IPS-11a (cell line): ENCODE measurements around the gene SMPD3.

Experiments used
- H3K4me3 ChIP-seq: one replicate; pipeline ENCODE4 v1.5.1; 2013; ENCODE audit warnings: low read depth, low read length, control low read depth

The SMPD3 gene

DNA sequence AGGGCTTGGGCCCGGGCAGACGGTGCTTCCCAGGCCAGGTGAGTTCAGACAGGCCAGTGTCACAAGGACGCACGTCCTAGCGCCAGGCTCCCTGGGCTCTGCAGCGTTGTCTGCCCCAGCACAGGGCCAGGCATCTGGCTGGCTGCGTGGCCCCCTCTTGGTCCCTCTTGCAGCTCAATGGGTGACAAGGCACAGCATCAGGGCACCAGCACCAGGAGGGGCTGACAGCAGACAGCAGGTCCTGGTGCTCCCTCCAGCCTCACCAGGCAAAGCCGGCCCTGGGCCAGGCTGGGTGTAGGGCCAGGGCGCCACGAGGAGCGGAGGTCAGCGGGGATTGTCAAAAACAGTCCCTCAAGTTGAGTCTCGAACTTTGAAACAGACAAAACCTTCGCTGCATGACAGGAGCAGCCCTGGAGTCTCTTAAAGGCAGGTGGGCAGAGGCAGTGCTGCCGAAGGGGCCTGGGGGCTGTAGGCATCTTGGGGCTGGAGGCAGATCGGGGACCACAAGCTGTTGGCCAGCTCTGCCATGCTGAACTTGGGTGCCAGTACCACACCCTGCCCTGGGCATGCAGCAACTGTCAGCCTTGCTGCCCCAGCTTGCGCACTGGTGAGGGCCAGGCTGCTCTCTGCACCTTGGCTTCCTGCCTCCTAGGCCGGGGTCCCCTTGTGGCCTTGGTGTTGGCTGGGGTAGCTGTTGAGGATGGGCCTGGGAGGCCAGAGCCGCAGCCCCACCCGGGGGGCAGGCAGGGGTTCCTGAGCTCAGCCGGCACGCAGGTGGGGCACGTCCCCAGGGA is 88.7 kb downstream of the SMPD3 start:
- H3K4me3 ChIP-seq = no peak overlapping the region

DNA sequence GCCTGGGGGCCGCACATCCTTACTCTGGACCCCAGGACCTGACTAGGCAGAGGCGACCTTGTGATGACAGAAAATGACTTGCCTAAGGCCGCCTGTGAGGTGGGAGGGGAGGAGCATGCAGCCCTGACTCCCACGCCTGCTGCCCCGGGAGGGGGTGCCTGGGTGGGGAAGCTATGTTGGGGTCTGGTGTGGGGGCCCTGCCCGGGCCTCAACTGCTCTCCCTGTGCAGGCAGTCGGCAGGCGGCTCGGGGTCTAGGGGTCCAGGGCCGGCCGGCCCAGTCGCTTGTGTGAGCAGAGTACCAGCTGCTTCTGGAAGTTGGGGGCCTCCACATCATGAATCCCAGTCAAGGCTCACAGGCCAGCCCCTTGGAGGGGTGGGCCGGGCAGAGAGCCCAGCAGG is 89.4 kb downstream of the SMPD3 start:
- no peak overlapping the region for H3K4me3 ChIP-seq

DNA sequence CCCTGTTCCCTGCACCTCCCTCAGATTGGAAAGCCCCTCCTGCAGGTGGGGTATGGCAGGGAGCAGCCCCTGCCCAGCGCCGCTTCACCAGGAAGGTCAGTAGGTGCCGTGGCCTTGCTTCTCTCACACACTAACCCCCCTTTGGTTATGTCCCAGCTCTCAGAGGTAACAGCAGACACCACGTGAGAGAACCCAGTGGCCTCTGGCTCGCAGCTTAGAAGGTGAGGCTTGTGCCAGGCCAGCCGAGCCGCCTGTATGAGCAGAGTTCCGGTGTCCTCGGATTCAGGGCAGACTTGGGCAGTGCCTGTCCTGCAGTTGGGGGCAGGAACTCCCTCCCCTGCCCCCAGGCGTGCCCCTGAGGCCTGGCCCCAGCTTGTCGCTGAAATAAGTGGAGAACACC is 90.4 kb downstream of the SMPD3 start:
- no peak overlapping the region for H3K4me3 ChIP-seq

DNA sequence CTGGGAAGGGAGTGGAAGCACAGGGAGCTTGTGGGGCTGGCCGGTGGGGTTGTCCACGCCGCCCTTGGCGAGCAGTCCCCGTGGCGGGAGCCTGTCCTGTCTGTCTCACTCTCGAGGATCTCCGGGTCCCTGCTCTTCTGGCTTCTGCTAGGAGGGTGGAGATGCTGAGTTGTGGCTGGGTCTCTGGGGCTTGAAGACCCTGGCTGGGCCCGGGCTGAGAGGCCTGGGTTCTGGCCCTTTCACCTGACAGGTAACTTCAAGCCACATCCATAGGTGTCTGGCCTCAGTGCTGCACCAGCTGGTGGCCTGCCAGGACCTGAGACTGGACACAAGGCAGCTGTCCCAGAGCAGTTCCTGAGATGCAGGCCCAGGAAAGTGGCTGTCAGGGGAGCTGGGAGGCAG is 90.8 kb downstream of the SMPD3 start:
- H3K4me3 ChIP-seq = no peak overlapping the region

DNA sequence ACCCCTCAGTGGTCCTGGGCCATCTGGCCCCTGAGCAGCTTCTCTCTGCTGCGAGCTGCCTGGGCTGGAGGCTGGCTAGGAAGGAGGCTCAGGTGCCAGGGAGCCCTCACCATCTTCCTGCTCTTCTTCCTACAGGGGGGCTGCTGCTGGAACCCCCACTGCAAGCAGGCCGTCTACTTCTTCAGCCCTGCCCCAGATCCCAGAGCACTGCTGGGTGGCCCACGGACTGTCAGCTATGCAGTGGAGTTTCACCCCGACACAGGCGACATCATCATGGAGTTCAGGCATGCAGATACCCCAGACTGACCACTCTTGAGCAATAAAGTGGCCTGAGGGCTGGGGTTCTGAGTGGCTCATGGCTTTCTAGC is 91.4 kb downstream of the SMPD3 start:
- H3K4me3 ChIP-seq = no peak overlapping the region

DNA sequence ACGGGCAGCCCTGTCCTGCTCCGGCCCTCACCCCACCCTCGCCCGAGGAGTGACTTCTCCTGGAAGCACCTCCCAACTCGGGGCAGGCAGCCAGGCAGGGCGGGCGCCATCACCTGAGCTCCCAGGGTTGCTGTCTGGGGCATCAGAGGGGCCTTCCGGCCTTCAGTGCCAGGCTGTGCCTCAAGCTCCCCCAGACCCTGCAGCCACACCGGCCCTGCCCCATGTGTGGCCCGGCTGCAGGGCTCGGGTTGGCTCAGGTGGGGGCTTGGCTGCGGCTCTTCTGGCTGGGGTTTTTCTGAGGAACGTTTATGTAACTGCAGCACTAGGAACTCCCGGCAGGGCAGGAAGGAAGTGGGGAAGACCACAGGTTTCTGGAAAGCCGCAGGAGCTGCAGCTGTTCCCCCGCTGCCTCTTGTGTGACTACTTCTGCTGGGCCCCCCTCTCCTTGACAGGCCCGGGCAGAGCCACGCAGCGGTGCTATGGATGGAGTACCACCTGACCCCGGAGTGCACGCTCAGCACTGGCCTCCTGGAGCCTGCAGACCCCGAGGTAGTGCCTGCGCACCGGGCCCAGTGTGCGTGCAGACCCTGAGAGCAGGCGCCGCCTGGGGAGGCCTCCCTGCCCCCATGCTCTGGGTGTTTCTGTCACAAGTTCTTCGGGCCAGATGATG is 91.9 kb downstream of the SMPD3 start:
- H3K4me3 ChIP-seq = no peak overlapping the region

DNA sequence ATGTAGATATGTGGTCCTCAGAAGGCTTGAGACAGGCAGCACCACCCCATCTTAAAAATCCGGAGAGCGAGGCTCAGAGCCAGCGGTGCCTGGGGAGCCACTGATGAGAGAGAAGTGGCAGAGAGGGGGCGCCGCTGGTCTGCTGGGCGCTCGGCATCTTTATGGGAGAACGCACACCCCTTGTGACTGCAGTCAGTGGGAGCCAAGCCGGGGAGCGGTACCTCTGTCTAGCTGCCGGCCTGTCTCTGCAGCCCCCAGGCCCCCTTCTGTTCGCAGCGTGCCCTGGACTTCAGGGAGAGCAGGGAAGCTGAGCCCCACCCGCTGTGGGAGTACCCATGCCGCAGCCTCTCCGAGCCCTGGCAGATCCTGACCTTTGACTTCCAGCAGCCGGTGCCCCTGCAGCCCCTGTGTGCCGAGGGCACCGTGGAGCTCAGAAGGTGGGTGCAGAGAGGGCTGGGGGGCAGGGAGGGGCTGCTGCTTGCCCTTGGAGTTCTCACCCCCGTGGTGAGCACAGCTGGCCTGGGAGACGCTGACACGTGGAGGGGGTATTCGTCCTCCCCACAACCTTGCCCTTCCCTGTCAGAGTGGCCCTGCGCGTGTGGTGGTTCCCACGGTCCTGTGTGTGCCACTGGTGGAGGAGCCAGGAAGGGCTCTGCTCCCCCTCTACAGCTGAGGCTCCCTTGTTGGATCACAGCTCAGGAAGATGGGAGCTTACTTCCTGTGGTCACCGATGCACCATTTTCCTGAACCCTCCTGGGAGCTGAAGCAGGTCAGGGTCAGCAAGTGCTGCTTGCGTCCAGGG is 92.7 kb downstream of the SMPD3 start:
- H3K4me3 ChIP-seq = no peak overlapping the region

DNA sequence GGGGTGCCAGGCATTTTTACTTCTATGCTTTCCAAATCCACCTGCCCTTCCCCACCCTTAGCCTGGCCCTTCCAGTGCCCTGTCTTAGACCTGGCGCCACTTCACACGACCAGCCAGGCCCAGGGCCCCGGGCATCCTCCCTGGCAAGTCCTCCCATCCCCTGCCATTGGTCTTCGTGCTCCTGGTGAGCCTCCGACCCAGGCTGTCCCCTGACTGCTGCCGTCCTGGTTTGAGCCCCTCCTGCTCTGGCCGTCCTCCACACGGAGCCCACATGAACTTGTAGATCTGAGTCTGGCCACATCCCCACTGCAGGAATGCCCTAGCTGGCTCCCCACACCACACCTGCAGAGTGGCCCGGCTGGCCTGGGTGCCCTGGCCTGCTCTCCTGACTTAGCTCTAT is 93.5 kb downstream of the SMPD3 start:
- no peak overlapping the region for H3K4me3 ChIP-seq

DNA sequence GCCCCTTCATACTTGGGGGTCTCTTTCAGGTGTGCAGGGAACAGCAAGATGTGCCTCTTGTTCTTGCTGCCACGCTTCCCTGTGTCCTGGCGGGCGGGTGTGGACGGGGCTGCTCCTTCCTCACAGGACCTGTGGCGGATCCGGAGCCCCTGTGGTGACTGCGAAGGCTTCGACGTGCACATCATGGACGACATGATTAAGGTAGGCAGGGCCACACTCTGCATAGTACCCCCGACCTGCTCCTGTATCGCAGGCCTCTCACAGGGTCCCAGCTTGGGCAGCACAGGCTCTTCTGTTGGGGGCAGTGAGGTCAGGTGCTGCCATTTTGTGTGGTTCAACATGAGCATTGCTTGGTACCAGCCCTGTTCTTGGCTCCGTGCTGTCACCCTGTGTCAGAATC is 94.9 kb downstream of the SMPD3 start:
- H3K4me3 ChIP-seq = no peak overlapping the region

DNA sequence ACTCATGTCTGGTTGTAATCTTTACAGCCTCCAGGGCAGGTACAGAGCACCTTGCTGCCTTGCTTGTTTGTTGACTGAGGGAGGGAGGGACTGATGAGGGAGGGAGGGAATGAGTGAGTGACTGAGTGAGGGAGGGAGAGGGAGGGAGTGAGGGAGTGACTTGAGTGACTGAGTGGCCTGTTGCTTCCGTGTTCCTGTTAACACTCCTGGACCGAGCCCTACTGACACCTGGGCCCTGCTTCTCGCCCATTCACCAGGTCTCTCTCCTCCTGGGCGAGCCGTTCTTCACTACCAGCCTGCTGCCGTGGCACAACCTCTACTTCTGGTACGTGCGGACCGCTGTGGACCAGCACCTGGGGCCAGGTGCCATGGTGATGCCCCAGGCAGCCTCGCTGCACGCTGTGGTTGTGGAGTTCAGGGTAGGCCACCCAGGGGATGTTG is 96.3 kb downstream of the SMPD3 start:
- H3K4me3 ChIP-seq = no peak overlapping the region

DNA sequence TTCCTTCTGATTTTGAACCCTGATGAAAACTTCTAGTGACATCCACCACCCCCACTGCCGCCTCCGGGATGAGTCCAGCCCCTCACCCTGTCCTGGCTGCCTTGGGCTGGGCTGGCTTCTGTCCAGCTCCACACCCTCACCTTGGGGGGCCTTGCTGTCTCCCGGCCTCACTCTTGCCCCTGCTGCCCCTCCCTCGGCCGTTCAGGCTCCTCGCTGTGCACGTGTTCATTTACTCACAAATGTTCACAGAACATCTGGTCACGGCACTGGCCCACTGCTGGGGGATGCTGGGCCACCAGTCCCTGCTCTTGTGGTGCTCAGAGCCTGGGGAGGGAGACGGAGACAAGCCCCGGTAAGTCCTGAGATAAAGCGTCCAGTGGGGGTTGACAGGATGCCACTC is 96.8 kb downstream of the SMPD3 start:
- no peak overlapping the region for H3K4me3 ChIP-seq

DNA sequence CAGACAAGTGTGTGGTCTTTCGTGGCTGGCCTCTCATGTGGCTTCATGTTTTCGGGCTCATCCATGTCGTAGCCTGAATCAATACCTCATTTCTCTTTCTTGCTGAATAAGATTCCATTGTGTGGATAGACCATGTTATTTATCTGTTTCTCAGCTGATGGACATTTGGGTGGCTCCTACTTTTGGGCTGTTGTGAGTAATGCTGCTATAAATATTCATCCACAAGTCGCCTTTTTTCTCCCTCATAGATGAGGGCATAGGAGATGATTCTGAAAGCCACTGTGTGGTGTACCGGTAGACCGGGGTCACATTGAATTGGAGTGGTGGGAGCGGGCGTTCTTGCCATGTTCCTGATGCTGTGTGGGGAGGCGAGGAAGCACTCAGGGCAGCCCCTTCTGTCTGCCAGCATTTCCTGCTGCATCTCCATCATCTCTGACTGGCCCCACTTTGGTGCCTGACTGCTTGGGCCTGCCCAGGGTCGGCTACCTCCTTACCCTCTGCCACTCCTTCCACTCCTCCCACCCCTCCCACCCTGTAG is 97.4 kb downstream of the SMPD3 start:
- H3K4me3 ChIP-seq = no peak overlapping the region

DNA sequence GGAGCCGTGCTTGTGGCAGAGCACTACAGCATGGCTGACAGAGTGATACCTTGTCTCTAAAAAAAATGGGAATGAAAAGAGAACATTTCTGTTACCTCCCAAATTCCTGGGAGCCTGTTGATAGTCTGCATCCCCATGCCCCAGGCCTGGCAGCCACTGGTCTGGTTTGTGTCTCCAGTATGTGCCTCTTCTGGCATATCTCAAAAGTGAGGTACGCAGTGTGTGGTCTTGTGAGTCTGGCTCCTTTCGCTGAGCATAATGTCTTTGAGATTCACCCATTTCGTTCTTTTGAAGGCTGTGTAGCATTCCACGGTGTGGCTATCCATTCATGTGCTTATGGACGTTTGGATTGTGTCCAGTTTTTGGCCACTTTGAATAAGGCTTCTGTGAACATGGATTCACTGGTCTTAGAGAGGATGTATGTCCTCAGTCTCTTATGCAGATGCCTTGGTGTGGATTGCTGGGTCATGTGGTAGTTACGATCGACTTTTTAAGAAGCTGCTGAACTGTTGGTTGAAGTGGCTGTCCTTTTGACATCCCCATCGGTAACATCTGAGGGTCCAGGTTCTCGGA is 98.4 kb downstream of the SMPD3 start:
- H3K4me3 ChIP-seq = no peak overlapping the region

DNA sequence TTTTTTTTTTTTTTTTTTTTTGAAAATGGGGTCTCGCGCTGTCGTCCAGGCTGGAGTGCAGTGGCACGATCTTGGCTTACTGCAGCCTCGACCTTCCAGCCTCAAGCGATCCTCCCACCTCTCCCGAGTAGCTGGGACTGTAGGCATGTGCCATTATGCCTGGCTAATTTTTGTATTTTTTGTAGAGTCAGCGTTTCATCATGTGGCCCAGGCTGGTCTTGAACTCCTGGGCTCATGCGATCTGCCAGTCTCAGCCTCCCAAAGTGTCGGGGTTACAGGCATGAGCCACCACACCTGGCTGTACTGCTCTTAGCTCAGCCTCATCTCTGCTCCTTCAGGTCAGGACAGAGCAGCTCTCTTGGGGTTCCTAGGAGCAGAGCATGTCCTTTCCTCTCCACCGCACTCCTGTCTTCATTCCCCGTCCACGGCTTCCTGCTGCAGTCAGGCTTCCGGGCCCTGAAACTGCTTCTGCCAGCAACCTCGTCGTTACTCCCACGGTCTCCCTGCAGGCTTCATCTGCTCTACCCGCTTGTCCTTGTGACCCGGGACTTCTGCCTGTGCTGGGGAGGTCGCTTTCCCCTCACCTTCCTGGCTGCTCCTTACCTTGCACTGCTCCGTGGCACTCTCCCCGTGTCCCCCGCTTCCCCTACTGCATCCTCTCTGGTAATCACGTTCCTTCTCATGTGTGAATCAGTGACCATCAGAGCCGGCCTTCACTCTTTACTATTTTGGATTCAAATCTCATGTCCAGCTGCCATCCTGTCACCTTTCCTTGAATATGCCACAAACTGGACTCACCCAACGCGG is 99.5 kb downstream of the SMPD3 start:
- H3K4me3 ChIP-seq = no peak overlapping the region

DNA sequence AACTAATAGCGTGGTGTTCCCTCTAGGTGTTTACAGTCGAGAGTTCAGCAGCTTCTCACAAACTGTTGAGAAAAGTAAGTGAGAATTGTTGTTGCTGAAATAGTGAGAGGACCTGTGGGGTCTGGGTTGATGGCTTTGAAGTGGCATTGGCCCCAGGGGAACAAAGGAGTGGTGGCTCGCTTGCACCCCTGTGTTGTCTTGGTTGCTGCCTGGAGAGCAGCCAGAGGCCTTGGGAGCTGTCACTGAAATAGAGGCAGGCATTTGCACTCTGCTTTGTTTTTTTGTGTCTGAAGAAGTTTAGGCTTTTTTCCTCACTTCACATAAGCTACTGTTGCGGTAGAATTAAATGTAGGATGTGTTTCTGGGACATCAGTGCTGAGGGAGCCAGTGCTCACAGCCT is 100.7 kb downstream of the SMPD3 start:
- no peak overlapping the region for H3K4me3 ChIP-seq

DNA sequence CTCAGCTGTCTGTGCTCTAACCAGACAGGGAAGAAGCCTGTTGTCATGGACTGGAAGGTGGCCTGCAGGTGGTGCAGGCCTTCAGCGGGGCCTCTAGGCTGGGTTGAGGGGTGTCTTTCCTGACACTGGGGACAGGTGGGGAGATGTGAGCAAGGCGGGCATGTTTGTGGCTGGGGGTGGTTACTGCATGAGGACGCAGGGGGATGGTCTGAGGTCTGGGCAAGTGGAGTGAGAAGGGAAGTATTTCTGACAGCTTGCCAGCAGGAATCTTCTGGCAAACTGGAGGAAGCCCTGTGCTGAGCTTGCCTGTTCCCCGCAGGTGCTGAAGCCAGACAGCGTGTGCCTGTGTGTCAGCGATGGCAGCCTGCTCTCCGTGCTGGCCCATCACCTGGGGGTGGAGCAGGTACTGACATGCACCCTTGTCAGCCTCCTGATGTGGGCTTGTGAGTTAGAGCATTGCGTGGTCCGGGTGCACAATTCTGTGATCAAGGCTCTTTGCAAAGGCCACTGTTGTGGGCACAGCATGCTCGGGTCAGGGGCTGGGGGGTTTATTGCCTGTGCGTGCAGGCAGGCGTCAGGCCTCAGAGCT is 101.3 kb downstream of the SMPD3 start:
- H3K4me3 ChIP-seq = no peak overlapping the region

DNA sequence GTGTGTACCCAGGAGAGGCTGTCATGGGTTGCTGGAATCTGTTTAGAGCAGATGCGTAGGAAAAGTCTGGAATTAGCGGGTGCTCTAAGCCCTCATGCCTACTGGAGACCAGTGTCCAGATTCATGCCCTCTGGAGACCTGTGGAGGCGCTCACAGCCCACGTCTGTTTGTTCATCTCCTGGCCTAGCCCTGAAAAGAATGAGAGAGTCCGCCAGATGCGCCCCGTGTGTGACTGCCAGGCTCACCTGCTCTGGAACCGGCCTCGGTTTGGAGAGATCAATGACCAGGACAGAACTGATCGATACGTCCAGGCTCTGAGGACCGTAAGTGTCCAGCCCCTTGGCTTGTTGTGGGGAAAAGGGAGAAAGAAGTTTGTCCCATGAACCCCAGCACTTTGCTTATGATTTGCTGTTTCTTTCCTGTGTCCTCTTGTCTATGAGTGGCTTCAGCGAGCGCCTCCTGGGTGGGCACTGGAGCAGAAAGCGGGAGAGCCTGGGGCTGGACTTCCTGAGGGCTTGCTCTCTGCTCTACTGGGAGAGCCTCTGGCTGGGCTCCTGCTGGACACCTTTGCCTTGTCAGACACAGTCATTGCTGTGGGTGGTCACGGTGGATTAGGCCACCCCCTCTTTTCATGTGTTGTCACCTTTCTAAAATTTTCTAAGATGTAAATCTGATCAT is 102.2 kb downstream of the SMPD3 start:
- no peak overlapping the region for H3K4me3 ChIP-seq

DNA sequence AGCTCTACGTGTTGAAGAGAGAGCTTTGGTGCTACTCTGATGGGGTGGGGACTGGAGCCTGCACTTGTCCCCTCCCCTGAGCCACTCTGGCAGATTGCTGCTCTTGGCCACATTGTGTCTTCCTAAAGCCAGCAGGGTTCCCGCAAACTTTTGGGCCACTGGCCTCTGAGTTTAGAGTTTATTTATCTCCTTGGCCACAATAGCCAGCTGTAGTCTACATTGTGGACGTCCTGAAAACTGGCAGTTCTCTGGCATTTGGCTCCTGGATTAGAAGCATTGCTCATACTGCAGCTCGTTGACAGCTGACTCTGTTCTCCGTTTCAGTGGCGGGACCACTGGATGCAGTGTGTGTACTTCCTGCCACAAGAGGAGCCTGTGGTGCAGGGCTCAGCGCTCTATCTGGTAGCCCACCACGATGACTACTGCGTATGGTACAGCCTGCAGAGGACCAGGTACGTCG is 102.9 kb downstream of the SMPD3 start:
- no peak overlapping the region for H3K4me3 ChIP-seq

DNA sequence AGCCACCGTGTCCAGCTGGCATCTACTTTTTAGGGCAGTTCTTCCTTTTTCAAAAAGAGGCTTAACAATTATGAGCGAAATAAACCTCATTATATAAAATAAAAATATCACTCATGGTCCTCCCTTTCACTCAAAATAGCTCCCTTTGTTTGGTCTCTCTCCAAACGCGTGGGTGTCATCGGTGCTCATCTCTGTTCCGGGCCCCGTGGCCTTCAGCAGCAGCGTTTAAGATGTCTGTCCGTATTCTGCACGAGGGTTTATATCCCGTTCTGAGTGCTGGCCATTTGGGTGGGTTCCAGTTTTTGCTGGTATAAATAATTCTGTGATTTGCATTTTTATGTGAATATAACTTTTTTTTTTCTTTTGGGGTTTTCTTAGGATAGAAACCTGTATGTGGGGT is 104.1 kb downstream of the SMPD3 start:
- no peak overlapping the region for H3K4me3 ChIP-seq
